Keratinocyte (primary cell): Measurements from ENCODE around the gene NODAL. TPM values are rescaled to one million over a fixed set of nuclear protein-coding genes. Genes with fewer than 3 reads are reported as not detected.

Experiments used
- DNase-seq: peaks from one replicate; pipeline ENCODE4 v3.0.0-alpha.2; 2011; ENCODE audit warnings: low read depth, missing footprints, low spot score
- FAIRE-seq: peaks from 2 replicates; lab custom pipeline; 2011; peaks lifted over from hg19 to GRCh38; lab: Jason Lieb, UNC
- H2AFZ ChIP-seq: 2 replicates; pipeline ENCODE4 v1.6.0; 2012; ENCODE audit warnings: low read length, control low read depth, inconsistent platforms; ENCODE audit not compliant: control insufficient read depth
- H3K27ac ChIP-seq: 2 replicates; pipeline ENCODE4 v1.5.1; 2011; ENCODE audit warnings: low read length; ENCODE audit not compliant: control insufficient read depth, insufficient read depth
- H3K27me3 ChIP-seq: 3 replicates; pipeline ENCODE4 v1.6.0; 2011; ENCODE audit warnings: low read length; ENCODE audit not compliant: control insufficient read depth, insufficient read depth; ENCODE audit errors: extremely low read depth
- H3K36me3 ChIP-seq, 2 experiments: 2 replicates in 1 of 2; 3 replicates in 1 of 2; pipeline ENCODE4 v1.5.1; 2011; ENCODE audit warnings: low read length in 2 of 2, mild to moderate bottlenecking in 1 of 2; ENCODE audit not compliant: control insufficient read depth in 2 of 2, insufficient read depth in 2 of 2; ENCODE audit errors: extremely low read depth in 1 of 2
- H3K4me1 ChIP-seq: 3 replicates; pipeline ENCODE4 v1.5.1; 2011; ENCODE audit warnings: low read length; ENCODE audit not compliant: control insufficient read depth, insufficient read depth; ENCODE audit errors: extremely low read depth
- H3K4me2 ChIP-seq: 3 replicates; pipeline ENCODE4 v1.6.0; 2011; ENCODE audit warnings: low read depth, low read length; ENCODE audit not compliant: control insufficient read depth, insufficient read depth; ENCODE audit errors: extremely low read depth
- H3K4me3 ChIP-seq, 3 experiments: fragments of 200-600 bp in 1 of 3; sonication (generic) in 1 of 3; 2 replicates in 2 of 3; 3 replicates in 1 of 3; pipeline ENCODE4 v1.5.1; 2011 to 2016; ENCODE audit warnings: low read length in 3 of 3, mild to moderate bottlenecking in 3 of 3, control low read depth in 2 of 3, inconsistent platforms in 1 of 3, low read depth in 1 of 3, mixed read lengths in 1 of 3, mixed run types in 1 of 3, moderate library complexity in 1 of 3; ENCODE audit not compliant: control insufficient read depth in 2 of 3, insufficient read depth in 2 of 3; ENCODE audit errors: extremely low read depth in 1 of 3
- H3K79me2 ChIP-seq: 2 replicates; pipeline ENCODE4 v1.6.0; 2012; ENCODE audit warnings: low read length; ENCODE audit not compliant: control insufficient read depth, insufficient read depth
- H3K9ac ChIP-seq: 3 replicates; pipeline ENCODE4 v1.6.0; 2011; ENCODE audit warnings: low read length; ENCODE audit not compliant: control insufficient read depth, insufficient read depth; ENCODE audit errors: extremely low read depth
- H3K9me1 ChIP-seq: 3 replicates; pipeline ENCODE4 v1.6.0; 2011; ENCODE audit warnings: low read length; ENCODE audit not compliant: control insufficient read depth, insufficient read depth; ENCODE audit errors: extremely low read depth
- H3K9me3 ChIP-seq: 2 replicates; pipeline ENCODE4 v1.5.1; 2012; ENCODE audit warnings: low read depth, low read length; ENCODE audit not compliant: control insufficient read depth
- H4K20me1 ChIP-seq: 3 replicates; pipeline ENCODE4 v1.6.0; 2011; ENCODE audit warnings: low read length; ENCODE audit not compliant: control insufficient read depth, insufficient read depth; ENCODE audit errors: extremely low read depth
- EZH2 ChIP-seq: IDR thresholded peaks from one replicate; pipeline ENCODE4 v1.6.1; 2012; ENCODE audit warnings: inconsistent platforms, mild to moderate bottlenecking, low read length, moderate library complexity
- dilution Hi-C: fragments of 300-500 bp; cut with MboI; formaldehyde crosslinking; loops from one replicate; pipeline ENCODE4 v1.7.0; 2020; ENCODE audit warnings: low sequenced_read_pairs; ENCODE audit not compliant: extremely low pct_ligation_motif_present
- polyA plus RNA-seq, 5 experiments: library from polyadenylated mRNA; depleted of rRNA in 3 of 5; stranded (reverse) in 3 of 5; stranded (forward) in 1 of 5; unstranded in 1 of 5; fragments of >200 nt; gene quantifications; 1 replicate in 1 of 5; 2 replicates in 3 of 5; 3 replicates in 1 of 5; pipeline versions ENCODE4 v1.2.1 to v1.2.3, GENCODE V29; 2011 to 2012; ENCODE audit warnings: missing spikeins in 2 of 5, low read depth in 1 of 5, low replicate concordance in 1 of 5
- TF ChIP-seq, protein P1 (sequence below), 3 experiments: IDR thresholded peaks in 1 of 3; conservative IDR thresholded peaks in 1 of 3; optimal IDR thresholded peaks in 1 of 3; 2 replicates in 2 of 3; 3 replicates in 1 of 3; pipeline versions ENCODE3 to v1.5.1; 2011; ENCODE audit warnings: low read length in 3 of 3, mild to moderate bottlenecking in 3 of 3, moderate library complexity in 2 of 3, control low read depth in 1 of 3, inconsistent platforms in 1 of 3; ENCODE audit not compliant: insufficient read depth in 2 of 3; ENCODE audit errors: extremely low read depth in 1 of 3

Gene NODAL
- polyA plus RNA-seq, 1 donor (not counting 4 experiments of a cell fraction or from before 2014, with no cell fraction given) = 0.46 TPM

GRCh38 chr10:70461397-70462348 lies 20.2 kb upstream of the NODAL start:
- peaks cover 15% of the 10 kb centered on the region for H3K4me1 ChIP-seq
- no peaks in the 10 kb centered on the region for H3K9me3 ChIP-seq
- H3K79me2 ChIP-seq = no peaks in the 10 kb centered on the region
- FAIRE-seq (peak; percentile 58), DNase-seq (no peak)
- H3K4me2 ChIP-seq = no peak overlapping the region
- no peak overlapping the region for H3K27ac ChIP-seq
- H2AFZ ChIP-seq = no peak overlapping the region
- H3K9me1 ChIP-seq = no peaks in the 10 kb centered on the region
- no peaks in the 10 kb centered on the region for H4K20me1 ChIP-seq
- H3K36me3 ChIP-seq = no peaks in the 10 kb centered on the region
- dilution Hi-C loops = no loop called here
- H3K27me3 ChIP-seq = peaks cover 46% of the 10 kb centered on the region
- TF ChIP-seq, protein P1, sequence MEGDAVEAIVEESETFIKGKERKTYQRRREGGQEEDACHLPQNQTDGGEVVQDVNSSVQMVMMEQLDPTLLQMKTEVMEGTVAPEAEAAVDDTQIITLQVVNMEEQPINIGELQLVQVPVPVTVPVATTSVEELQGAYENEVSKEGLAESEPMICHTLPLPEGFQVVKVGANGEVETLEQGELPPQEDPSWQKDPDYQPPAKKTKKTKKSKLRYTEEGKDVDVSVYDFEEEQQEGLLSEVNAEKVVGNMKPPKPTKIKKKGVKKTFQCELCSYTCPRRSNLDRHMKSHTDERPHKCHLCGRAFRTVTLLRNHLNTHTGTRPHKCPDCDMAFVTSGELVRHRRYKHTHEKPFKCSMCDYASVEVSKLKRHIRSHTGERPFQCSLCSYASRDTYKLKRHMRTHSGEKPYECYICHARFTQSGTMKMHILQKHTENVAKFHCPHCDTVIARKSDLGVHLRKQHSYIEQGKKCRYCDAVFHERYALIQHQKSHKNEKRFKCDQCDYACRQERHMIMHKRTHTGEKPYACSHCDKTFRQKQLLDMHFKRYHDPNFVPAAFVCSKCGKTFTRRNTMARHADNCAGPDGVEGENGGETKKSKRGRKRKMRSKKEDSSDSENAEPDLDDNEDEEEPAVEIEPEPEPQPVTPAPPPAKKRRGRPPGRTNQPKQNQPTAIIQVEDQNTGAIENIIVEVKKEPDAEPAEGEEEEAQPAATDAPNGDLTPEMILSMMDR (optimal IDR thresholded peaks at IDR 0.05 in 1 of 3, IDR thresholded peaks at IDR 0.05 in 1 of 3, conservative IDR thresholded peaks at IDR 0.05 in 1 of 3; ENCODE audit: extremely low read depth in 1 of 3, insufficient read depth in 2 of 3, low read length in 3 of 3) = peak; percentile 85 to 97 (median 86)
- TF ChIP-seq EZH2 = no peak
- H3K9ac ChIP-seq = no peak overlapping the region
- no peak overlapping the region for H3K4me3 ChIP-seq

DNA sequence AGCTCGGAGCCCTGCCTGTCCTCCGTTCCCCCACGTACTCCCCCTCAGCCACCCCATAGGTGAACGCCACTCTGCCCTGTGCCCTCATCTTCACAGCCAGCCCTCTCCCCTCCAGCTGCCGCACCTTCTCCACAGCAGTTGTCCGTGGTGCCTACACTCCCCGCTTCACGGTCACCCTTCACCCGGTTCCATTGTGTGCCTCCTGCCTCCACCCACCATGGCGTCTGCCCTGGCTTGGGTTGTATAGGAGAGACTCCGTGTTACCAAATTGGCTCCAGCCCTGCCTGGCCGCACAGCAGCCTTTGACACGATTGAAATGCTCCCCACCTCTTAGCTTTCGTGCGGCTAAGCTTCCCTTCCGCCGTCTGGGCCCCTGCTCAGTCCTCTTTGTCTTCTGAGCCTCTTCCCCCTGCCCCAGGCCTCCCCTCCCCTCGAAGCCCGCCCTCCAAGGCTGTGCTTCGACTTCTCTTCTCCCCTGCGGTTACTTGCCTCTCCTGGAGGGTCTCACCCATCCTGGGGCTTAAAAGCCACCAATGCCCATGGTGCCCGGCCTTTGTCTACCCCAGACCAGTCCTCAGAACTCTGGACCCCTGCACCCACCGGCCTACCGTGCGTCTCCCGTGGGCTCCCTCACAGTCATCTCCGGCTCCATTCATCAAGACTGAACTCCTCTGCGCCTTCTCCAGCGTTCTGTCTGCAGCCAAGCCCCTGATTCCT lies 18.5 kb upstream of the NODAL start:
- Histone ChIP-seq H2AFZ (no peak overlapping the region), H4K20me1 (no peaks in the 10 kb centered on the region), H3K27ac (no peak overlapping the region), H3K9me1 (no peaks in the 10 kb centered on the region), H3K4me1 (peaks cover 15% of the 10 kb centered on the region), H3K4me2 (no peak overlapping the region), H3K9me3 (no peaks in the 10 kb centered on the region), H3K79me2 (no peaks in the 10 kb centered on the region), H3K9ac (no peak overlapping the region), H3K36me3 (no peaks in the 10 kb centered on the region), H3K27me3 (peaks cover 40% of the 10 kb centered on the region), H3K4me3 (no peak overlapping the region)
- DNase-seq (no peak), FAIRE-seq (no peak)
- TF ChIP-seq EZH2 = no peak
- TF ChIP-seq, protein P1 (optimal IDR thresholded peaks at IDR 0.05 in 1 of 3, IDR thresholded peaks at IDR 0.05 in 1 of 3, conservative IDR thresholded peaks at IDR 0.05 in 1 of 3; ENCODE audit: extremely low read depth in 1 of 3, insufficient read depth in 2 of 3, low read length in 3 of 3) = no peak
- dilution Hi-C loops = no loop called here
